ENCODE data around the gene SMARCB1.

GRCh38 chr22:23845265-23846080 lies 58.7 kb downstream of the SMARCB1 start:
- no peak for TF ChIP-seq EZH2 (optimal IDR thresholded peaks at IDR 0.05; ENCODE audit: low read depth, low read length)
- TF ChIP-seq CTCF (IDR thresholded peaks at IDR 0.05; ENCODE audit: low read length) = no peak
- no peak for TF ChIP-seq EZH2phosphoT487 (IDR thresholded peaks at IDR 0.05; ENCODE audit: low read length)
